ENCODE results near the gene CCN5.

GRCh38 chr20:44727651-44728050, 12.5 kb downstream of the CCN5 start:
- TF ChIP-seq CTCF (IDR thresholded peaks at IDR 0.05) (no peak), POLR2A (IDR thresholded peaks at IDR 0.05) (no peak)
